Stimulated activated CD8-positive, alpha-beta memory T cell treated with anti-CD3 and anti-CD28 coated beads, Interleukin-7, amount 100 ng/mL, for 4 hours (primary cell): Measurements from ENCODE around the gene NAV2.
"Not testable (repeated sequence)": the region's sequence is repeated elsewhere in the genome, so short reads cannot be mapped to it uniquely, and the experiment has no call there.

ENCODE experiments used
- DNase-seq, 2 donors: peaks; one replicate each; pipeline ENCODE4 v3.0.0-alpha.2; 2020; ENCODE audit warnings: low read depth in 2 of 2

NAV2 gene

GRCh38 chr11:20117291-20117690 is 404.7 kb downstream of the NAV2 start:
- no peak for DNase-seq

GRCh38 chr11:20118209-20118608 is 405.6 kb downstream of the NAV2 start:
- no peak for DNase-seq

GRCh38 chr11:20119315-20119714 is 406.7 kb downstream of the NAV2 start:
- no peak for DNase-seq

GRCh38 chr11:20120134-20120925 is 407.7 kb downstream of the NAV2 start:
- no peak for DNase-seq

GRCh38 chr11:20122131-20122530 is 409.5 kb downstream of the NAV2 start:
- DNase-seq = no peak

GRCh38 chr11:20125927-20126326 is 413.3 kb downstream of the NAV2 start:
- DNase-seq = no peak

GRCh38 chr11:20126724-20127123 is 414.1 kb downstream of the NAV2 start:
- DNase-seq = no peak

- peak; percentile 48 to 62 for DNase-seq
These were observed 415.3 kb downstream of the NAV2 start for GRCh38 chr11:20127671-20128527.

GRCh38 chr11:20128528-20128825 is 415.8 kb downstream of the NAV2 start:
- not testable (repeated sequence) for DNase-seq

- DNase-seq = no peak
These were observed 417.0 kb downstream of the NAV2 start for GRCh38 chr11:20129665-20130064.

GRCh38 chr11:20131788-20132666 is 419.4 kb downstream of the NAV2 start:
- DNase-seq = peak in 1 of 2 donors; percentile 12

GRCh38 chr11:20132667-20133039 is 420.0 kb downstream of the NAV2 start:
- no peak for DNase-seq

GRCh38 chr11:20134991-20135736 is 422.5 kb downstream of the NAV2 start:
- no peak for DNase-seq

GRCh38 chr11:20137637-20138036 is 425.0 kb downstream of the NAV2 start:
- DNase-seq = no peak

- no peak for DNase-seq
These were observed 426.1 kb downstream of the NAV2 start for GRCh38 chr11:20138707-20139106.

- DNase-seq = no peak
These were observed 441.7 kb downstream of the NAV2 start for GRCh38 chr11:20154381-20154780.

- DNase-seq = no peak
These were observed 443.1 kb downstream of the NAV2 start for GRCh38 chr11:20155683-20156279.

GRCh38 chr11:20156280-20156875 is 443.7 kb downstream of the NAV2 start:
- peak; percentile 26 to 49 for DNase-seq

GRCh38 chr11:20156876-20157613 is 444.4 kb downstream of the NAV2 start:
- peak in 1 of 2 donors; percentile 37 for DNase-seq

GRCh38 chr11:20157728-20158127 is 445.1 kb downstream of the NAV2 start:
- no peak for DNase-seq
